HG02840 (cell line): ENCODE results near the gene CCDC107.

Experiments used
- ATAC-seq: cut with Tn5 transposase; IDR thresholded peaks from one replicate; pipeline ENCODE4 v1.9.1; 2021; ENCODE audit warnings: mild to moderate bottlenecking, moderate library complexity, moderate number of reproducible peaks; ENCODE audit not compliant: unreplicated experiment, low FRiP score

CCDC107 gene

DNA sequence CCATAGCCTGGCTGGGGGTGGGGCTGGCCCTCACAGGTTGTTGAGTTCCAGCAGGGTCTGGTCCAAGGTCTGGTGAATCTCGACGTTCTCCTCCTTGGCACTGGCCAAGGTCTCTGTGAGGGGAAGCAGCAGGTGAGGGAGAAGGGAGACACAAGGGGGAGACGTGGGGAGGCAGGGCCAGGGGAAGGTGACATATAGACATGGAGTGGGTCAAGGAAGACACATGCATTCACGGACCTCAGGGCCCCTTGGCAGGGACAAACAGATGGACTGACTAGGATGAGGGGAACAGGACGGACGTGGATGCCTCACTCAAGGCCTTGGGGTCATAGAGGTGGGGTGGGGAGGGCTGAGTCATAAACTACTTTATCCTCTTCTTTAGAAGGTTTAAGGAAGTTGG lies 24.0 kb downstream of the CCDC107 start:
- ATAC-seq, result no peak

DNA sequence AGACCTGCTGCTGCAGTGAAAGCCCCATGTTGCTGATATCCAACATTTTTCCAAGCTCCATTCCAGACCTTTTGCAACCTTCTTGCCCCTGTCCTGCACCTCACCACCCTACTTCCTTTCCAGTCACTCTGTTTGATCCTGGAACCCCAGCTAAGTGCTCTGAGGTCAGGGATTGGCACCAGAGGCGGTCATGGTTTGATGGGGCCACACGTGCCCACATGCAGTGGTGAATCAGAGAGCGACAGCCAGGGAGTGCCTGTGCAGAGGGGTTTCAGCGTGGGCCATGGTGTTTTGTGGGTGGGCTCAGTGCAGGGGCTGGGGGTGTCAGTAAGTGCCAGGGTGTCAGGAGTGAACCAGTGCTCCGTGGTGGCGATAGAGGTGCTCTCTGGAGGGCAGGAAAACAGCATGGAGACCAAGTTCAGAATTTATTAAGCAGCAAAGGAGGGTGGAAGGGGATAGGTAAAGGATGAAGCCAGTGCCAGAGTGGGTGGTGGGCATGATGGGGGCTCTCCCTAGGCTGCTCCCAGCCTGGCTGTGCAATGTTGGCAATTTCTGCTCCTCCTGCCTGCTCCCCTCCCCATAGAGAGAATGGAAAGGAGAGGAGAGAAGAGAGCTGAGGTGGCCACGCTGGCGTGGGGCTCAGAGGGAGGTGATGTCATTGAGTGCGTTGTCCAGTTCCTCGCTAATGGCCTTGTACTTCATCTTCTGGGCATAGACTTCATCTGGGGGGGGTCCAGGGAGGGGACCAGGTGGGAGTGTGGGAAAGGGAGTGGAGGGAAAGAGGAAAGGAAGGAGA lies 24.6 kb downstream of the CCDC107 start:
- no peak for ATAC-seq

DNA sequence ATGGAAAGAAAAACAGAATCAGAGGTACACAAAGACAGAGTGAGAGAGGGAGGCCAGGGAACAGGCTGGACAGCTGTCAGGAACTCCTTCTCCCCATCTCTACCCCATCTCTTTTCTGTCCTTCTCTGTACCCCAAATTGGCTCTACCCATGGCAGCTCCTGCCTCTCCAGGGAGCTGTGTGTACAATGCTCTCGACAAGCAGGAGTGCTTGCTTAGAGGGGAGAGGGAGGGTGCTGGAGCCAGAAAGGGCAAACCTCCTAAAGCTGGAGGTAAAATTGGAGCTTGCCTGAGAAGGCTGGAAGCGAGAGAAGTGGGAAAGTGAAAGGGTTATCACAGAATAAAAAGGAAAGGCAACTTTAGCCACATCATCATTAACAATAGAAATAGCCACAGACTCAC lies 25.2 kb downstream of the CCDC107 start:
- no peak for ATAC-seq

DNA sequence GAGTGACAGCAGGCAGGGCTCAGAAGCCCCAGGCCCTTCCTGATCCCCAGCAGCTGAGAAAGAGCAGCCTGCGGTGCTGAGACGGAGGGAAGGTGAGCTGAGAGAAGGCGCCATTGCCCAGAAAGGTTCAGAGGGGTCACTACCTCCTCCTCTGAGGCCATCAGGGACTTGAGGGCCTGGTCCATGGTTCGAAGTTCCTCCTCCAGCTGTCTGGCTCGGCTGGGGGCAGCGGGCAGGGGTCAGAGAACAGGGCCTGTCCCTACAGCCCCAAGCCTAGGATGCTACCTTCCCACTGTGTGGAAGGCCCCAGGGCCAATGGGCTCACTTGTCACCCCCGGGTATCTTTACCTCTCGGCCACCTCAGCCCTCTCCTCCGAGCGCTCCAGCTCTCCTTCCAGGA lies 26.8 kb downstream of the CCDC107 start:
- ATAC-seq, result no peak

DNA sequence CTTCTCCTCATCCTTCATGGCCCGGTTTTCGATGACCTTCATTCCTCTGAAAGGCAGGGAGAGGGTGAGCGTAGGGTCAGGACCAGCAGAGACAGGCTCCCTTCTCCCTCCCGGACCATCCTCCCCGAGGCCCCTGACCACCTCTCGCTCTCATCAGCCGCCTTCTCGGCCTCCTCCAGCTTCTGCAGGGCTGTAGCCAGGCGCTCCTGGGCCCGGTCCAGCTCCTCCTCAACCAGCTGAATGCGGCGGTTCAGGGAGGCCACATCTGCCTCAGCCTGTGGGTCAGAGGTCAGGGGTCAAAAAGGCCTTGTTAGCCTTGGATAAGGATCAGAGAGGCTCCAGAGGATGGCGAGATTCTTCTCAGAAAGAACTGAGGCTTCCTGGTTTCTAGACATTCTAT lies 27.4 kb downstream of the CCDC107 start:
- no peak for ATAC-seq

DNA sequence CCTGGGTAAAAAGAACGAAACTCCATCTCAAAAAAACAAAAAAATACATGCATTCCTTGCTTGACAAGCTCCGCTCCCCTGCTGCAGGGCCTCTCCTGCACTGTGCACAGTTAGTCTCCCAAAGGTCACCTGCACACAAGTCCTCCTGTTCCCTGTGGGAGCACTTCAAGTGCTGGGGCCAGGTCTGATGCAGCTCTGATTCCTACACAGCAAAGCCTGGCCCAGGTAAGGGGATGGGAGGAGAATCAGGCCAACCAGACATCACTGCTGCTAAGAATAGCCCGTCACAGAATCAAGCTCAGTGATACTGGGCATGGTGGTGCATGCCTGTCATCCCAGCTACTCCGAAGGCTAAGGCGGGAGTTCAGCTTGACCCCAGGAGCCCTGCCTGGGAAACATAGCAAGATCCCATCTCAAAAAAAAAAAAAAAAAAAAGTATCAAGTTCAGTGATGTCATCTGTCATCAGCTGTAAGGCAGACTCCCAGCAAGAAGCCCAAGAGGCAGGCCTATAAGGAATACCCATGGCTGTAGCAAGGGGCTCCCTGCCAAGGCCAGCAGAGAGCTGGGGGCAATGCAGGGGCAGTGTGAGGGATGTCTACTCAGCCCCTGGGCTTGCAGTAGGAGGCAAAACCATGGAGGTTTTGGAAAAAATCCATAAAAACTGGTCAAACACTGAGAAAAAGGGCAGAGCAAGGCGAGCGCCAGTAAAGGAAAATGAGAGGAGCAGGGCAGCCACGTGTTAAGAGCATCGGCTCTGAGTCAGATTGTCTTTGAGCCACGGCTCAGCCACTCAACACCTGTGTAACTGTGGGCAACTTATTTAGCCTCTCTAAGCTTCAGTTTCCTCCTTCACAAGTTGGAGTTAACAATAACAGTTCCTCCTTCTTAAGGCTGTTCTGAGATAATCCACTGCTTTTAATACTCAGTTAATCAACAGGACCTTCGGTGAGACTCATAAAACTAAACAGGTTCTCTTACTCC lies 28.4 kb downstream of the CCDC107 start:
- no peak for ATAC-seq

DNA sequence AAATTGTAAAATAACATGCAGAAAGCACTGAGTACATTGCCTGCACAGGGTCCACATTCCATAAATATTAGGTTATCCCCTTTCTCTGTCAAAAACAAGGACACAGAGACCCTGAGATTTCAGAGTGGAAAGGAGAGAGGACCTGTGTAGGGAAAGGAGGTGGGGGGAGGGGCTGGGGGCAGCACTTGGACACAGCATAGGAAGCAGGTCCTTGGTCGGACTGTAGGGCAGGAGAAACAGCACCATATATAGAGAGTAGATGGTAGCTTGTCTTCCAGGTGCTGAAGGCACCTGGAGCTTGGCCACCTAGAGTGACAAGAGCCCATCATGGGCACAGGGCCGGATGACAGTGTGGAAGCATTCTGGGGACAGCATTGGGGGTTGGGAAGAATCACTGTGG lies 29.2 kb downstream of the CCDC107 start:
- ATAC-seq, result no peak

DNA sequence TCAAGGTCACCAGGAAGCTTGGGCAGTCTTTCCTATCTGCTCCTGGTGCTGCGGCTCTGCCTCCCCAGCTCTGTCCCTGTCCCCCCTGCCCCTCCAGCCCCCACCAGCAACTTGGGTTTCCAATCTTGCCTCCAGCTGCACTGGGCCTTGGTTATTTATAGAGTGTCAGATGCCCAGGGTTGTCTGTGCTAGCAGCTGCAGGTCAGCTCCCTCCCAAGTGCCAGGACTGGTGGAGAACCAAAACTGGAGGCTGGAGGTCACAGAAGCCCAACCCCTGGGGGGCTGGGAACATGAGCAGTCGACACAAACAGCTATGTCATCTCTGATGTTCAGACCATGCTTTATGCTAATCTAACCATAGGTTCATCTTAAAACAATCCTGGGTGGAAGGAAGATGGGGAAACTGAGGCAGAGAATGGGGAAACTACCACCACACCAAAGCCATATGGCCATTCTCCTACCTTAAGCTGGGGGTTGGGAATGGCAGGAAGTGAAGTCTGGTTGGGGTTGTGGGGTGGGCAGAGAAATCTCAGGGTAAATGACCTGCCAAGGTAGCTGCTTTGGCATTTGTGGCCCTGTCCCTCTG lies 30.0 kb downstream of the CCDC107 start:
- no peak for ATAC-seq

DNA sequence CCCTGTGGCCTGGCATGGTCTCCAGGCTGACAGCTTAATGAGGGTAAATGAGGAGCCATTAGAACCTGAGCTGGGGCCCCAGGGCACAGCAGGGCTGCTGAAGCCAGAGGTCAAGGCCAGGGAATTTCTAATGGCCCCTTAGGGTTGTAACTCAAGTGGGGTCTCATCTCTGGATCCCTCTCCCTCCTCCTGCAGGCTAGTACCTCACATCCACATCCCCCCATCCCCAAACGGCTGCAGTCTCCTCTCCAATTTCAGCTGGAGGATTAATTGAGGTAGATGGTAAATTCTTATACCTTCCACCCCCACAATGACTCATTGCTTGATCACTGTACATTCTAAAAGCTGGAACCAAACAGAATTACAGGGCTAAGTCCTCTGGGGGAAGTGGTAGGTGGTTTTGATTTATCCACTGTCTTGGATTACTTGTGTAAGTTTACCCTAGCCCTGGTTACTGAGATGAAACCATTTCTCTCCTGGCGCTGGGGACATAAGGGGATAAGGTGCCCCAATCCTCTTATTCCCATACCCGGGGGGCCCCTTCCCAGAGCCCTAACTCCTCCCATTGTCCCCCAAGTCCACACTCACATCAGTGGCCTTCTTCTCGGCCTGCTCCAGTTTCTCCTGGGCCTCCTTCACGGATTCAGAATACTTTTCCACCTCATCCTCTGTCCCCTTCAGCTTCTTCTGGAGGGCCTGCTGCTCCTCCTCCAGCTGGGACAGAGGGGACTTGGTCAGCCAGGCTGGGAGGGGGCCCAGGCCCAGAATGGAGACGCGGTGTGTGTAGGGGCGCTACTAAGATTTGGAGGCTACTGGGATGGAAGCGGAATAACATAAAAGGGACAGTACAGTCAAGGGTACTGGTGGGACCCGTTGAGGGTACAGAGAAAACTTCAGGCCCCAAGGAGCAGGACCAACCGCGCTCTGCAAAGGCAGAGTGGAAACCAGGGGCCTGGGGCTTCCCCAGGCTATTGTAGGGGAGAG lies 30.8 kb downstream of the CCDC107 start:
- ATAC-seq, result no peak

DNA sequence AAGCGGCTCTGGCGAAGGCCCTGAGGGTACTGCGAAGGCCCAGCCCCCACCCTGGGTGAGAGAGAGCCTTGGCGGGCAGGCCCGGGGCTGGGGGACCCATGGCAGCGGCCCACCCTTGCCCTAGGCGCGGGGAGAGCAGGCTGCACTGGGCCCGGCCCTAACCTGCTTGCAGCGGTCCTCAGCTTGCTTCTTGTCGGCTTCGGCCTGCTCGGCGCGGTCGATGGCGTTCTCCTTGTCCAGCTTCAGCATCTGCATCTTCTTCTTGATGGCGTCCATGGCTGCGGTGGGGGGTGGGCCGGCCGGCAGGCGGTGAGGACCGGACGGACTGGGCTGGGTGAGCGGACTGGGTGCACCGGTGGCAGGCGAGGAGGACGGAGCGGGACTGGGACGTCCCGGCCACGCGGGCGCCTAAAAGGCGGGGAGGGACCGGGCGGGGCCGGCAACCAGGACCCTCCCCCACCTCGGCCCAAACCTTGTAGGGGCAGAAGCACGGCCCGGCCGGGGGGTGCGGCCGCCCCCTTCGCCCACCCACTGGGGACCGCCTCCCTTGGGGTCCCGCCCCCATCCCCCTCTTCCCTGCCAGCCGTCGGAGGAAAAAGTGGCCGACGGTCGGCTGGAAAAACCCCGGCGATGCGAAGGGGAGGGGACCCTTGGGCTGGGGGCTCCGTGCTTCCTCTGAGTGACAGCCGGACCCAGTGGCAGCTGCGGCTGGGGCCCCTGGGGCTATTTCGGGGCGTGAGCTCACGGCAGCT lies 31.6 kb downstream of the CCDC107 start, which contains the start of gene TPM2:
Gene TPM2, minus strand, starts transcription at position 384 of the 752 bp plus-strand sequence. Its CDS starts 108 bp downstream, at position 276.
- no peak for ATAC-seq

DNA sequence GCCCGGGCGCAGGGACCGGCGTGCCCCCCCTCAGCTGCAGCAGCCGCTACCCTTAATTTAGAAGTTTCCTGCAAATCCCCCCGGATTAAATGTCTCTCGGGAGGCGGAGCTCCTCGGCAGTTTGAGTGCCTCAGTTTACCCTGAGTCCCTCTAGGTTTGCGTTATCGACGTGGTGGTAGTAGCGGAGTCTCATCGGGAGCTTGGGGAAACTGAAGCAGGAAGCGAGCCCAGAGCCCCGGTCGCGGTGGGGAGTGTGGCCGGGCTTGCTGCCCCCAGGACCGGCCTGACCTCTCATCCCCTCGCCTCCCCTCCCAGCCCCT lies 32.2 kb downstream of the CCDC107 start:
- ATAC-seq, result no peak

DNA sequence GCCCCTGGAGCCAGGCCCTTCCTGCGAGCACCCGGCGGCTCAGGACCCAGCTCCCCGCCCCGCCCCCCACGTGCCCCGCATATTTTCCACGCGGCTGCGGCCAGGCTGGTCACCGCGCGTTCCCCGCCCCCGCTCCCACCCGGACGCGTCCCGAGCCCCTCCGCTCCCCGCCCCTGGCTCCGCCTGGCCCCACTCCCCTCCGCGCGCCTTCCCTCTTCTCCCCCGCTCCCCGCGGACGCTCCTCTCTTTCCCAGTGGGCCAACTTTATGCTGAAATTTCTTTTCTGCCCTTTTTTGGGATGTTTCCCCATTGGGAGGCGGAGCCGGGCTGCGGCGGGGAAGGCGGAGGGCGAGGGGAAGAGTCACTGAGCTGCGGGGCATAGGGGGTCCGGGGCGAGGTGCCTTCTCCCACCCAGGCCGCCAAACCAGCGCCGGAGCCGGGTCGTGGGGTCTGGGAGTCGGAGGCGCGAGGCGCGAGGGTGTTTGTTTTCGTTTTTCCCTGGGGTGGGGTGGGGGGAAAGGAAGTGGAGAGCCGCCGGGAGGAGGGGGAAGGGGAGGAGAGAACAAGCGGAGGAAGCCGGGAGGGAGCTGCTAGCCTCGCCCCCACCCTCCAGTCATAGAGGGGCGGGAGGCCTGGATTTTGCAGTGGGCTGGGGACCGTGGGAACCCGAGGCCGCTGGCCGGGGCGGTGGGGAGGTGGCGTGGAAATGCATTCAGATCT lies 32.7 kb downstream of the CCDC107 start:
- ATAC-seq, result no peak

DNA sequence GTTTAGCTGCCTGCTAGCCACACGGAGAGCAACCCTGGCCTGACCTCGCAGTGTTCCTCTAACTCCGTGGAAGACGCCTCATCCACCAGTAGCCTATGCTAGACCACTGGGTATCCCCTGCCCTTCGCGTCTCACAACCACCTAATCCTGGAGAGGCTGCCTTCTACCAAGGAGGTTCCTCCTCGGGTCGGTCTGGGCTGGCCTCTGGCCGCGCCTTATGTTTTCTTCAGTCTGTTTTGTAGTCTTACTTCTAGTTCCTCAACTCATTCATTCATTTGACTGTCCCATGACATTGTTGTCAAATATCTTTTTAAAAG lies 33.2 kb downstream of the CCDC107 start:
- no peak for ATAC-seq

DNA sequence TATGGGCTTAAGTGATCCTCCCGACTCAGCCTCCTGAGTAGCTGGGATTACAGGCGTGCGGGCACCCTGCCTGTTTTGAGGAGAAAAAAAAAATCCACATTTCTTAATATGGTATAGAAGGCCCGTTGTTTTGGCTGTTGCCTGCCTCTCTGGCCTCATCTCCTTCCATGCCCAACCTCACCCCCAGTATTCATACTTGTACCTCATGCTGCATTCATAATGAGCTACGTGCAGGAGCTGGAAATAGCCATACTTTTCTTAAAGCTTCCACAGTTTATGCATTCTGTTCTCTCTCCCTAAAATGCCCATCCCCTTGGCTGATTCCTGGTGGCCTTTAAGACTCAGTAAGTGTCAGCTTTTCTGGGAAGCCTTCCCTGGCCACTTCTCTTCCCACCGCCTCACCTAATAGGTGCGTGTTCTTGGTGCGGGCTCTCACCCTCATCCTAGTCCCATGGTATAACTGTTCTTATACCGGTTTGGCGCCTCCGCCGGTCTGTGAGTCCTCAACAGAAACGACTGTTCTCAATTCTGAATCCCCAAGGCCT lies 33.7 kb downstream of the CCDC107 start:
- ATAC-seq, result no peak

DNA sequence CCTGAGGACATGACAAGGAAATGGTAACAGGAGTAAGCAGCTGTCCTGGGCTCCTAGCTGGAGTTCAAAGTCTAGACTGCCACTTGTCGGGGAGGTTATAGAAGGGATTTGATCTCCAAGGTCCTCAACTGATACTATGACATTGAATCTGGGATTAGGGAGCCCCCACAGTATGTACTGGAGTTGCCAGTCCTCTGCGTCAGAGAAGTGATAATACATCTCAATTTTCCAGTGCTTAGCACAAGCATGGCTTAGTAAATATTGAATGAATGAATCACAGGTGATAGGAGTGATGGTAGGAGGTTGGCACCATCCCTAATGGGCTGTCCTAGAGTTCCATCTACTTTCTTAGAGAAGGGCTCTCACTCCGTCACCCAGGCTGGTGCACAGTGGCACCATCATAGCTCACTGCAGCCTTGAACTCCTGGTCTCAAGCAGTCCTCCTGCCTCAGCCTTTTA lies 37.9 kb downstream of the CCDC107 start:
- no peak for ATAC-seq

DNA sequence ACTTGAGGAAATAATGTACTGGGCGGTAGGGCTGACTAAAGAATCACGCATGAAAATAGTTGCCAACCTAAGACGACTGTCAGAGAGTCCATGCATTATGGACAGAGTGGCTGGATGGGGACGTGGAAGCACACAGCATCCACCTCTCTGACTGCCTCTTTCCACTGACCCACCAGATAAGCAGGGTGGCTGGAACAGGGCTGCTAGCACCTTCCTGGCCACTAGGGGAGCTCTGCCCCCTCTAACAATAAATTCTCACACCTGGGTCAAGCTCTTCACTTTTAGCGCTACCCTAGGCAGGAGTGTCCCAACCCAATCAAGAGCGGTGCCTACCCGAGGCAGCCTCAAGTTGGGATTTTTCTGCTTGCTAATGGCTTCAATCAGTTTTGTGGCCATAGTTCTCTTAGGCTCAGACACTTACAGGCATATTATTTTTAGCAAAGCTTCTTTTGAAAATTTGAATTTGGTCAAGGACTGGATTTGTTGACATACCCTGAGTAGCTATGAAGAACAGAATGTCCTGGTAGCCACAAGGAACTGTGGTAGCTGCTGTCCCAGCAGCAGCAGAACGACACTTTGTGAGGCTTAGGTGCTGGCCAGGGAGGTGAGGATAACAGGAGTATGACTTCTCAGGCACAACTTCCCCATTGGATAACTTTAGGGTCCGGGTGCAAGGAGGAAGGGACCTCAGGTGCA lies 38.6 kb downstream of the CCDC107 start:
- no peak for ATAC-seq

DNA sequence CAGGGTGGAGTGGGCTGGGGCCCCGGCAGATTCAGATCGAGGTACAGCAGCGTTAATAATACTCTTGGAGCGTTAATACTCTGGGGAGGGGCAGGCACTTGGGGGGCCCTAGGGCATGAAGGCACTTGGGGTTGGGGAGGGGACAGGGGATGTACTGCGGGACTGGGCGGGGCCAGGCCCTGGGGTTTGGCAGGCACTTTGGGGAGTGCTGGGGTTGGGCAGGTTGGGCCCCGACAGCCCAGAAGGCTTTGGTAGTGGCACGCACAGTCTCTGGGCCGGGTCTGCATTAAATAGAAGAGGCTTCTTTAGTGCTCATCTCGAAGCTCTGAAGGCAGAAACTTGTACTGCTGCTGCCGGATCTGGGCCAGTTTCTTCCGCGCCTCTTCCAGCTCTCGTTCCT lies 39.4 kb downstream of the CCDC107 start:
- ATAC-seq, result no peak

DNA sequence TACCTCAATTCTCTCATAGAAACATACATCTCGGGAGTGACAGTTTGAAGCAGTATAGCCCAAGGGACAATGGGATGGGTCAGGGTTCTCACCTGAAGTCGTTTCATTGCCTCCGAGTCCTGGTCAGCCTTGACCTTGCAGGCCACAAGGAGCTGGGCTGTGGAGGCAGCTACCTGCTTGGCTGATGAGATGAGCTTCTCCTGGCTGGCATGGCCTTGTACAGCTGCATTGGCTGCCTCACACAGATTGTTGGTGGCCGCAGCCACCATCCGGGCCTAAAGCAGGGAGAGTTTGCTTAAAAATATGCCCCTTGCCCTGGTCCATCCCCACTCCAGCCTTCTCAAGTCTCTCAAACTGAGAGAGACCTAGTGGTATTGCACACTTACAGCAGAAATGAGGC lies 40.1 kb downstream of the CCDC107 start:
- no peak for ATAC-seq
